NCI-H1105 (cell line): ENCODE results near the gene RAB30.

ENCODE experiments used
- DNase-seq: peaks from one replicate; lab custom pipeline; 2025; lab: John Stamatoyannopoulos, UW

RAB30 gene

GRCh38 chr11:83071567-83072349 is at the start of gene RAB30:
TSS of gene RAB30 (minus strand) at chr11:83071897. CDS start at chr11:82997316, 74,581 bp downstream.
- peak; percentile 99 for DNase-seq

- DNase-seq = no peak
Observed at GRCh38 chr11:83120327-83120726, 48.6 kb upstream of the RAB30 start.

GRCh38 chr11:83119216-83119615 is 47.5 kb upstream of the RAB30 start:
- no peak for DNase-seq

GRCh38 chr11:83118814-83119213 is 47.1 kb upstream of the RAB30 start:
- DNase-seq = no peak

- DNase-seq = no peak
Observed at GRCh38 chr11:83116015-83116641, 44.4 kb upstream of the RAB30 start.

GRCh38 chr11:83115551-83115950 is 43.9 kb upstream of the RAB30 start:
- DNase-seq = no peak

GRCh38 chr11:83115026-83115425 is 43.3 kb upstream of the RAB30 start:
- DNase-seq = no peak

- DNase-seq = no peak
Observed at GRCh38 chr11:83112886-83113285, 41.2 kb upstream of the RAB30 start.

- DNase-seq = no peak
Observed at GRCh38 chr11:83105168-83105567, 33.5 kb upstream of the RAB30 start.

- DNase-seq = no peak
Observed at GRCh38 chr11:83102834-83103233, 31.1 kb upstream of the RAB30 start.

- no peak for DNase-seq
Observed at GRCh38 chr11:83097429-83098075, 25.9 kb upstream of the RAB30 start.

- no peak for DNase-seq
Observed at GRCh38 chr11:83093634-83094033, 21.9 kb upstream of the RAB30 start.

- no peak for DNase-seq
Observed at GRCh38 chr11:83092488-83093384, 21.0 kb upstream of the RAB30 start.

GRCh38 chr11:83088965-83089364 is 17.3 kb upstream of the RAB30 start:
- DNase-seq = no peak

GRCh38 chr11:83087035-83087434 is 15.3 kb upstream of the RAB30 start:
- no peak for DNase-seq

GRCh38 chr11:83079820-83080219 is 8.1 kb upstream of the RAB30 start:
- DNase-seq = no peak

GRCh38 chr11:83078269-83078668 is 6.6 kb upstream of the RAB30 start:
- DNase-seq = no peak

GRCh38 chr11:83073884-83074283 is 2.2 kb upstream of the RAB30 start:
- DNase-seq = no peak

- DNase-seq = no peak
Observed at GRCh38 chr11:83073258-83073657, 1.6 kb upstream of the RAB30 start.

- no peak for DNase-seq
Observed at GRCh38 chr11:83072350-83073242, 899 bp upstream of the RAB30 start.
